HepG2 (cell line): ENCODE measurements around the gene SLC25A11. TPM values are rescaled to one million over a fixed set of nuclear protein-coding genes. Genes with fewer than 3 reads are reported as not detected.

Experiments used
- ARID3A ChIP-seq: IDR thresholded peaks from 2 replicates; pipeline ENCODE4 v1.6.1; 2012; ENCODE audit warnings: low read depth, low read length, improper control_type of control experiment
- CEBPB ChIP-seq: IDR thresholded peaks from 2 replicates; pipeline ENCODE4 v1.6.1; 2011; ENCODE audit warnings: low read depth, low read length, improper control_type of control experiment, borderline replicate concordance
- CENPX ChIP-seq: sonication (generic); formaldehyde crosslinking; IDR thresholded peaks from 2 replicates; pipeline ENCODE4 v1.9.0; 2021; ENCODE audit warnings: mild to moderate bottlenecking, missing genetic modification reagents, moderate library complexity
- CHD4 ChIP-seq: fragments of 200-600 bp; sonication (generic); IDR thresholded peaks from 2 replicates; pipeline ENCODE4 v1.7.0; 2017; ENCODE audit warnings: mild to moderate bottlenecking, low read length, borderline replicate concordance
- E2F2 ChIP-seq: sonication (generic); formaldehyde crosslinking; IDR thresholded peaks from 2 replicates; pipeline ENCODE4 v1.4.0; 2020; ENCODE audit warnings: missing genetic modification reagents, borderline replicate concordance
- GLI4 ChIP-seq: sonication (generic); formaldehyde crosslinking; IDR thresholded peaks from 2 replicates; pipeline ENCODE4 v1.5.1; 2020; ENCODE audit warnings: missing genetic modification reagents, mild to moderate bottlenecking, moderate library complexity, borderline replicate concordance
- HDAC1 ChIP-seq: sonication (generic); formaldehyde crosslinking; IDR thresholded peaks from 2 replicates; pipeline ENCODE4 v1.5.1; 2020; ENCODE audit warnings: mild to moderate bottlenecking, missing genetic modification reagents
- MXI1 ChIP-seq: IDR thresholded peaks from 3 replicates; pipeline ENCODE4 v1.6.1; 2012; ENCODE audit warnings: low read depth, low read length, inconsistent platforms, borderline replicate concordance
- NFATC3 ChIP-seq: sonication (generic); formaldehyde crosslinking; IDR thresholded peaks from 2 replicates; pipeline ENCODE4 v1.5.1; 2020; ENCODE audit warnings: mild to moderate bottlenecking, missing genetic modification reagents
- PAF1 ChIP-seq: IDR thresholded peaks from 2 replicates; pipeline ENCODE4 v1.6.1; 2016; ENCODE audit warnings: missing genetic modification reagents, missing compliant biosample characterization
- PCBP1 ChIP-seq: fragments of 200-400 bp; formaldehyde crosslinking; IDR thresholded peaks from 2 replicates; pipeline ENCODE4 v1.6.1; 2017; ENCODE audit warnings: mild to moderate bottlenecking, low read depth, low read length, borderline replicate concordance
- PPARG ChIP-seq: conservative IDR thresholded peaks from 2 replicates; pipeline ENCODE4 v1.6.1; 2016; ENCODE audit warnings: missing biosample characterization, missing genetic modification reagents
- ZBTB7B ChIP-seq: sonication (generic); formaldehyde crosslinking; IDR thresholded peaks from 2 replicates; pipeline ENCODE4 v1.4.0; 2020; ENCODE audit warnings: missing genetic modification reagents
- ZC3H13 ChIP-seq: sonication (generic); formaldehyde crosslinking; IDR thresholded peaks from 2 replicates; pipeline ENCODE4 v1.8.1; 2023; ENCODE audit warnings: mild to moderate bottlenecking, missing genetic modification reagents, moderate library complexity
- ZKSCAN8 ChIP-seq: IDR thresholded peaks from 2 replicates; pipeline ENCODE4 v1.6.1; 2016; ENCODE audit warnings: borderline replicate concordance, missing genetic modification reagents, missing compliant biosample characterization
- ZMYM3 ChIP-seq: sonication (generic); formaldehyde crosslinking; IDR thresholded peaks from 2 replicates; pipeline ENCODE4 v1.5.1; 2020; ENCODE audit warnings: mild to moderate bottlenecking, missing genetic modification reagents
- ZNF20 ChIP-seq: sonication (generic); formaldehyde crosslinking; IDR thresholded peaks from 2 replicates; pipeline ENCODE4 v1.4.0; 2020; ENCODE audit warnings: mild to moderate bottlenecking, moderate library complexity, missing genetic modification reagents
- ZNF234 ChIP-seq: sonication (generic); formaldehyde crosslinking; conservative IDR thresholded peaks from 2 replicates; pipeline ENCODE4 v1.5.1; 2020; ENCODE audit warnings: mild to moderate bottlenecking, missing genetic modification reagents
- ZNF7 ChIP-seq: IDR thresholded peaks from 2 replicates; pipeline ENCODE4 v1.6.1; 2016; ENCODE audit warnings: missing biosample characterization, missing genetic modification reagents
- ZNF83 ChIP-seq: sonication (generic); formaldehyde crosslinking; IDR thresholded peaks from 2 replicates; pipeline ENCODE4 v1.4.0; 2020; ENCODE audit warnings: missing genetic modification reagents, mild to moderate bottlenecking, borderline replicate concordance
- polyA plus RNA-seq, 8 experiments: library from polyadenylated mRNA; depleted of rRNA in 3 of 8; stranded (reverse) in 7 of 8; unstranded in 1 of 8; fragments of >200 nt; fragmentation: Illumina TruSeq in 4 of 8; extraction: Trizol in 4 of 8; gene quantifications; 2 replicates each; pipeline versions ENCODE4 v1.2.1 to v1.2.3, GENCODE V29; 2011 to 2016; ENCODE audit warnings: low read depth in 4 of 8, missing spikeins in 1 of 8, mixed read lengths in 1 of 8; ENCODE audit not compliant: insufficient read depth in 1 of 8
- total RNA-seq, 5 experiments: library from RNA; depleted of rRNA; stranded (reverse); fragments of >200 nt; fragmentation: Illumina TruSeq; extraction: Trizol; gene quantifications; 2 replicates each; pipeline ENCODE4 v1.2.3, GENCODE V29; 2016; ENCODE audit warnings: low read depth in 1 of 5
- TF ChIP-seq, protein P1 (sequence below): sonication (generic); formaldehyde crosslinking; IDR thresholded peaks from 2 replicates; pipeline ENCODE4 v1.4.0; 2020; ENCODE audit warnings: mild to moderate bottlenecking, missing genetic modification reagents
- TF ChIP-seq, protein P2 (sequence below): fragments of 450-650 bp; IDR thresholded peaks from 2 replicates; pipeline ENCODE4 v1.6.1; 2017
- TF ChIP-seq, protein P3 (sequence below): sonication (generic); formaldehyde crosslinking; IDR thresholded peaks from 2 replicates; pipeline ENCODE4 v1.4.0; 2020; ENCODE audit warnings: missing genetic modification reagents, low read depth, mild to moderate bottlenecking, borderline replicate concordance

The SLC25A11 gene
- total and polyA plus RNA-seq, 2 of the 13 experiments (the other 11 are each of a cell fraction or from before 2014, with no cell fraction given), result 35.4 to 47.2 TPM

DNA sequence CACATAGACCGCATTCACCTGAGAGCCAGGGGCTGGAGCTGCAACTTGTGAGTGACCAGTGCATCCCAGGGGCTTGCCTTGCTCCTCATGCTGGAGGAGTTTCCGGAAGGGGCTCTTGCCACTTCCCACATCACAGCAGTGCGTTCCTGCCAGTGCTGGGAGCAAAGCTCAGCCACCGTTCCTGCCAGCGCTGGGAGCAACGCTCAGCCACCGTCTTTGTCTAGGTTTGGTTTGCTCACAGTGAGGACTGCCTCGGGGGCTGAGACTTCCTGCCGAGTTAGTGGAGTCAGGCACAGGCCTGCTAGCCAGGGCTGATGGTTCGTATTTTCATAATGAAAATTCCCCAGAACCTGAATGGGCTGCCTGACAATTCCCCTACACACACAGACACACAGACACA, 31.5 kb downstream of the SLC25A11 start (continued):
- TF ChIP-seq, protein P1, sequence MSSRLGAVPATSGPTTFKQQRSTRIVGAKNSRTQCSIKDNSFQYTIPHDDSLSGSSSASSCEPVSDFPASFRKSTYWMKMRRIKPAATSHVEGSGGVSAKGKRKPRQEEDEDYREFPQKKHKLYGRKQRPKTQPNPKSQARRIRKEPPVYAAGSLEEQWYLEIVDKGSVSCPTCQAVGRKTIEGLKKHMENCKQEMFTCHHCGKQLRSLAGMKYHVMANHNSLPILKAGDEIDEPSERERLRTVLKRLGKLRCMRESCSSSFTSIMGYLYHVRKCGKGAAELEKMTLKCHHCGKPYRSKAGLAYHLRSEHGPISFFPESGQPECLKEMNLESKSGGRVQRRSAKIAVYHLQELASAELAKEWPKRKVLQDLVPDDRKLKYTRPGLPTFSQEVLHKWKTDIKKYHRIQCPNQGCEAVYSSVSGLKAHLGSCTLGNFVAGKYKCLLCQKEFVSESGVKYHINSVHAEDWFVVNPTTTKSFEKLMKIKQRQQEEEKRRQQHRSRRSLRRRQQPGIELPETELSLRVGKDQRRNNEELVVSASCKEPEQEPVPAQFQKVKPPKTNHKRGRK (CRISPR knock-in tag), result no peak
- TF ChIP-seq CEBPB, result no peak
- TF ChIP-seq PAF1 (CRISPR knock-in tag), result no peak
- TF ChIP-seq MXI1, result peak; percentile 39; the same call in 1 of the 3 replicates
- TF ChIP-seq, protein P2, sequence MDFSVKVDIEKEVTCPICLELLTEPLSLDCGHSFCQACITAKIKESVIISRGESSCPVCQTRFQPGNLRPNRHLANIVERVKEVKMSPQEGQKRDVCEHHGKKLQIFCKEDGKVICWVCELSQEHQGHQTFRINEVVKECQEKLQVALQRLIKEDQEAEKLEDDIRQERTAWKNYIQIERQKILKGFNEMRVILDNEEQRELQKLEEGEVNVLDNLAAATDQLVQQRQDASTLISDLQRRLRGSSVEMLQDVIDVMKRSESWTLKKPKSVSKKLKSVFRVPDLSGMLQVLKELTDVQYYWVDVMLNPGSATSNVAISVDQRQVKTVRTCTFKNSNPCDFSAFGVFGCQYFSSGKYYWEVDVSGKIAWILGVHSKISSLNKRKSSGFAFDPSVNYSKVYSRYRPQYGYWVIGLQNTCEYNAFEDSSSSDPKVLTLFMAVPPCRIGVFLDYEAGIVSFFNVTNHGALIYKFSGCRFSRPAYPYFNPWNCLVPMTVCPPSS, result no peak
- peak; percentile 68 for TF ChIP-seq HDAC1
- TF ChIP-seq PCBP1, result no peak
- TF ChIP-seq, protein P3, sequence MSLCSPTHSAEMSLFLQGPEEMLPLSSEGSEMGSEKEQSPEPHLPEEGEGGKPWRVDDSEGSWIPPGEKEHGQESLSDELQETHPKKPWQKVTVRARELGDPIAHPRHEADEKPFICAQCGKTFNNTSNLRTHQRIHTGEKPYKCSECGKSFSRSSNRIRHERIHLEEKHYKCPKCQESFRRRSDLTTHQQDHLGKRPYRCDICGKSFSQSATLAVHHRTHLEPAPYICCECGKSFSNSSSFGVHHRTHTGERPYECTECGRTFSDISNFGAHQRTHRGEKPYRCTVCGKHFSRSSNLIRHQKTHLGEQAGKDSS (CRISPR knock-in tag), result peak; percentile 62; the same call in 1 of the 2 replicates
- TF ChIP-seq ZBTB7B (CRISPR knock-in tag), result peak; percentile 62; the same call in 1 of the 2 replicates
- TF ChIP-seq NFATC3 (CRISPR knock-in tag), result no peak
- no peak for TF ChIP-seq ARID3A
- TF ChIP-seq PPARG (CRISPR knock-in tag), result 0 out of 2 replicates have a peak, but pooled peaks have one; percentile 27
- TF ChIP-seq ZNF234, result no peak
- TF ChIP-seq ZNF20 (CRISPR knock-in tag), result no peak
- TF ChIP-seq CENPX, result no peak
- TF ChIP-seq ZMYM3 (CRISPR knock-in tag), result no peak; the same call in none of the 2 replicates
- TF ChIP-seq ZKSCAN8, result 0 out of 2 replicates have a peak, but pooled peaks have one; percentile 33
- TF ChIP-seq GLI4, result no peak
- TF ChIP-seq CHD4, result no peak
- no peak for TF ChIP-seq ZNF7 (CRISPR knock-in tag)
- no peak for TF ChIP-seq E2F2 (CRISPR knock-in tag)
- TF ChIP-seq ZC3H13 (CRISPR knock-in tag), result no peak; the same call in 1 of the 2 replicates
- TF ChIP-seq ZNF83 (CRISPR knock-in tag), result no peak
